ENCODE results near the gene OR2J2. TPM values are rescaled to one million over a fixed set of nuclear protein-coding genes. Genes with fewer than 3 reads are reported as not detected.
"Not testable (repeated sequence)": the region's sequence is repeated elsewhere in the genome, so short reads cannot be mapped to it uniquely, and the experiment has no call there.

Gene OR2J2
- not detected for total RNA-seq

GRCh38 chr6:29170607-29171006 is at the start of gene OR2J2:
TSS of gene OR2J2 (plus strand) at chr6:29170907. CDS start at chr6:29173636, 2,729 bp downstream.
- H3K27ac Mint-ChIP-seq; H3K4me3 Mint-ChIP-seq; H3K27me3 Mint-ChIP-seq; DNase-seq; H3K9me3 Mint-ChIP-seq; H3K4me1 Mint-ChIP-seq; POLR2A ChIA-PET; H3K36me3 Mint-ChIP-seq (ENCODE audit: low read depth); CTCF ChIA-PET: not testable (repeated sequence)

DNA sequence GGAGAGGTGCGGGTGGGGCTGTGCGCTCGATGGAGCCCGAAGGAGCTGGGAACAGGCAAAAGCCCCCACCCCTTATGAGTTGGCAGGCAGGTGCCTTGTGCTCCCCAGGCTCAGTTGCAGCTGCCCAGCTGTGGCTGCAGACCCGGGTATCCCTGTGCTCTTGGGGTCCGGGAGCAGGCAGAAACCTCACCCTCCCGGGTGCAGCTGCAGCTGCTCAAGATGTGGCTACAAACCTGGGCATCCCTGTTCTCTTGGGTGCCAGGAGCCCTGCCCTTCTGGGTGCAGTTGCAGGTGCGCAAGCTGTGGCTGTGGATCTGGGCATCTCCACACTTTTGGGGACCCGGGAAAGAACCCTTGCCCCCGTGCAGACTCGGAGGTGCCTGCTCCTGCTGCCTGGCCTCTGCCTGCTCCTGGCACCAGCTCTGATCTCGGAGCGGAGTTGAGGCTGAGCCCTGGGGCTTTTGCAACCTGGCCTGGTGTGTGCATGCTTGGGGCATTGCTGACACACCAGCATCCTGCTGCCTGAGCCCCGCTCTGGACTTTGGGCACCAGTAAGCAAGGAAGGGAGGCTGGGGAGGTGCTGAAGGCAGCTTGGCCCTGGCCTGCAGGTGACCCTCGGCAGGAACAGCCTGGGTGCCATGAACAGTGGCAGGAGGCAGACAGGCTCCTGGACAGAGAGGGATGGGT is 41.2 kb upstream of the OR2J2 start:
- Mint-ChIP-seq H3K4me1 (no peaks in the 10 kb centered on the region), H3K9me3 (no peaks in the 10 kb centered on the region), H3K4me3 (no peak overlapping the region), H3K27me3 (peaks cover 32% of the 10 kb centered on the region), H3K36me3 (ENCODE audit: low read depth) (no peaks in the 10 kb centered on the region), H3K27ac (no peak overlapping the region)
- DNase-seq, result no peak
- CTCF ChIA-PET, result no interaction called here
- POLR2A ChIA-PET, result interaction anchor here (0.6 kb wide), 1 partner anchor 281 kb away, joined by 3 read pairs; no protein-coding TSS in a partner anchor

GRCh38 chr6:29130644-29131043 is 40.1 kb upstream of the OR2J2 start:
- Mint-ChIP-seq H3K27me3 (peaks cover 34% of the 10 kb centered on the region), H3K27ac (no peak overlapping the region), H3K9me3 (no peaks in the 10 kb centered on the region), H3K4me3 (no peak overlapping the region), H3K36me3 (ENCODE audit: low read depth) (no peaks in the 10 kb centered on the region), H3K4me1 (no peaks in the 10 kb centered on the region)
- no peak for DNase-seq
- POLR2A ChIA-PET, result no interaction called here
- CTCF ChIA-PET, result interaction anchor here (0.6 kb wide), 1 partner anchor 1912 kb away, joined by 4 read pairs; no protein-coding TSS in a partner anchor

- peaks cover 31% of the 10 kb centered on the region for H3K27me3 Mint-ChIP-seq
- DNase-seq, result no peak
- CTCF ChIA-PET, result no interaction called here
- no peak overlapping the region for H3K4me3 Mint-ChIP-seq
- H3K9me3 Mint-ChIP-seq, result no peaks in the 10 kb centered on the region
- H3K36me3 Mint-ChIP-seq (ENCODE audit: low read depth), result no peaks in the 10 kb centered on the region
- H3K4me1 Mint-ChIP-seq, result no peaks in the 10 kb centered on the region
- POLR2A ChIA-PET, result no interaction called here
- H3K27ac Mint-ChIP-seq, result no peak overlapping the region
Measured at GRCh38 chr6:29131691-29132090, 39.0 kb upstream of the OR2J2 start.

DNA sequence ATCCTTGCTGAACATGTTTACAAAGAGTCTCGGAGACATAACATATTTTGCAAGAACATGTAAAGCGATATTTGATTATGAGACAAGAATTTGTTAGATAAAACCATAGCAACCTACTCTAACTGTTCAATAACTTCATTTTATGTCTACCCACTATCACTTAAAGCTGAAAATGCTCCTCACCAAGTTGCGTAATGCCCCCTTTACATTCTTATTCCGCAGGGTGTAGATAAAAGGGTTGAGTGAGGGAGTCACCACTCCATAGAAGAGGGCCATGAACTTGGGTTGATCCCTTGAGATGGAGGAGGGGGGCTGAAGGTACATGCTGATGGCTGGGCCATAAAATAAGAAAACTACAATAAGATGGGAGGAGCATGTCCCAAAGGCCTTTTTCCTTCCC is 33.0 kb upstream of the OR2J2 start:
- DNase-seq, result no peak
- peaks cover 3% of the 10 kb centered on the region for H3K9me3 Mint-ChIP-seq
- H3K27ac Mint-ChIP-seq, result no peak overlapping the region
- no peak overlapping the region for H3K4me3 Mint-ChIP-seq
- H3K27me3 Mint-ChIP-seq, result peaks cover 17% of the 10 kb centered on the region
- CTCF ChIA-PET, result no interaction called here
- H3K36me3 Mint-ChIP-seq (ENCODE audit: low read depth), result no peaks in the 10 kb centered on the region
- H3K4me1 Mint-ChIP-seq, result no peaks in the 10 kb centered on the region
- POLR2A ChIA-PET, result no interaction called here

GRCh38 chr6:29141606-29142005 is 29.1 kb upstream of the OR2J2 start:
- peaks cover 11% of the 10 kb centered on the region for H3K27me3 Mint-ChIP-seq
- peaks cover 3% of the 10 kb centered on the region for H3K9me3 Mint-ChIP-seq
- CTCF ChIA-PET, result no interaction called here
- no peaks in the 10 kb centered on the region for H3K36me3 Mint-ChIP-seq (ENCODE audit: low read depth)
- POLR2A ChIA-PET, result no interaction called here
- H3K27ac Mint-ChIP-seq, result no peak overlapping the region
- H3K4me3 Mint-ChIP-seq, result no peak overlapping the region
- DNase-seq, result no peak
- H3K4me1 Mint-ChIP-seq, result no peaks in the 10 kb centered on the region

DNA sequence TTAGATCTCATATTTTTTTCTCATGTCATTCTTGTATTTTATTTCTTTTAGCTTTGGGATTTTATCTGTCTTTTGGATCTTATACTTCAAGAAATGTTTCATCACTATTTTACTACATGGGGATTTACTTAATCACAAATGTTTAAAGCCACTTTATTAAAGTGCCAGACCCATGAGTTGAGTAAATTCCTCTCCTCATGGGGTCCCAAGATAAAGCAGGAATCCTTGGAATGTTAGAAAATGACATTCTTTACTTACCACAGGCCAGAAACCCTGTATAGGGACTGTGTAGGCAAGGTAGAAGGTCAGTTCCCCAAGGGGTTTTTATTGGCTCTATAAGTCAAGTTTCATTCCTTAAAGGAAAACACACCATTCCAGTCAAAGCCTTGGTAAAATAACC is 28.4 kb upstream of the OR2J2 start:
- Mint-ChIP-seq H3K9me3 (peaks cover 3% of the 10 kb centered on the region), H3K27ac (no peak overlapping the region), H3K27me3 (peaks cover 12% of the 10 kb centered on the region), H3K4me3 (no peak overlapping the region), H3K36me3 (ENCODE audit: low read depth) (no peaks in the 10 kb centered on the region), H3K4me1 (no peaks in the 10 kb centered on the region)
- ChIA-PET POLR2A (no interaction called here), CTCF (no interaction called here)
- no peak for DNase-seq

DNA sequence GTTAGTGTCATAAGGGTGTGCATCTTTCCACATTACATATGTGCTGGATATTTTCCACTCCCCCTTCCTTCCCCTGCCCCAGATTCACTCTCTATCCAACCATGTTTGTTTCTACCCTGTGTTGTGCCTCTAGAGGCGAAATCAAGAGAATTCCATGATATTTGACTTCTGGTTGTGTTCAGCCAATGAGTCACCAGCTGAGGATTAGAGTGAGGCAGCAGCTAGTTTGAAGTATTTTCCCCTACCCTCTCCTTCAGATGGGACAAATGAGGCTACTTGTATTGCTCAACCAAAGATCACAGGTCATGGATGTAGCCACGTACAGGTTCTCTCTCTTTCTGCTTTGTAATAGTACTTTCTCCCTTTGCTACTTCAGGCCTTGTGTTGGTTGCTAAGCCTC is 24.5 kb upstream of the OR2J2 start:
- no peaks in the 10 kb centered on the region for H3K36me3 Mint-ChIP-seq (ENCODE audit: low read depth)
- H3K9me3 Mint-ChIP-seq, result peaks cover 3% of the 10 kb centered on the region
- H3K27ac Mint-ChIP-seq, result no peak overlapping the region
- ChIA-PET POLR2A (no interaction called here), CTCF (no interaction called here)
- peaks cover 21% of the 10 kb centered on the region for H3K27me3 Mint-ChIP-seq
- no peaks in the 10 kb centered on the region for H3K4me1 Mint-ChIP-seq
- DNase-seq, result no peak
- no peak overlapping the region for H3K4me3 Mint-ChIP-seq

DNA sequence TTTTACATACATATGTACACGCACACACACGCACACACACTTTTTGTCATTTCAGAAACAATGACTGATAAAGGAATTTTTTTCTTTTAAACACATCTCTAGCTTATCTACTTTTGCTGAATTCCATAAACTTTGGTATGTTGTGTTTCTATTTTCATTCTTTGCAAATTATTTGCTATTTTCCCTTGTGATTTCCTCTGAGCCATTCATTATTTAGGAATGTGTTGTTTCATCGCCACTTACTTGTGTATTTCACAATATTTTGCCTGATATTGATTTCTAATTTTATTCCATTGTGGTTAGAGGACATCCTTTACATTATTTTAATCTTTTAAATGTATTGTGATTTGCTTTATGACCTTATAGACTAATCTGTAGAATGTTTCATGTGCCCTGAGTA is 23.6 kb upstream of the OR2J2 start:
- Mint-ChIP-seq H3K27me3 (peaks cover 23% of the 10 kb centered on the region), H3K36me3 (ENCODE audit: low read depth) (no peaks in the 10 kb centered on the region), H3K4me3 (no peak overlapping the region), H3K4me1 (no peaks in the 10 kb centered on the region), H3K27ac (no peak overlapping the region), H3K9me3 (peaks cover 2% of the 10 kb centered on the region)
- POLR2A ChIA-PET, result no interaction called here
- no peak for DNase-seq
- CTCF ChIA-PET, result no interaction called here

DNA sequence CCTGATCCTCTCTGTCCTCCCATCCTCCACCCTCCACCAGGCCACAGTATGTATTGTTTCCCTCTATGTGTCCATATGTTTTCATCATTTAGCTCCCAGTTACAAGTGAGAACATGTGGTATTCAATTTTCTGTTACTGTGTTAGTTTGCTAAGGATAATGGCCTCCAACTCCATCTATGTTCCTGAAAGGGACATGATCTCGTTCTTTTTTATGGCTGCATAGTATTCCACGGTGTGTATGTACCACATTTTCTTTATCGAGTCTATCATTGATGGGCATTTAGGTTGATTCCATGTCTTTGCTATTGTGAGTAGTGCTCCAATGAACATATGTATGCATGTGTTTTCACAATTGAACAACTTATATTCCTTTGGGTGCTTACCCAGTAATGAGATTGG is 21.3 kb upstream of the OR2J2 start:
- H3K27ac Mint-ChIP-seq; CTCF ChIA-PET; H3K36me3 Mint-ChIP-seq (ENCODE audit: low read depth); H3K4me3 Mint-ChIP-seq; POLR2A ChIA-PET; H3K9me3 Mint-ChIP-seq; DNase-seq; H3K4me1 Mint-ChIP-seq: not testable (repeated sequence)
- H3K27me3 Mint-ChIP-seq, result peaks cover 22% of the 10 kb centered on the region

GRCh38 chr6:29153083-29153482 is 17.6 kb upstream of the OR2J2 start:
- POLR2A ChIA-PET, result no interaction called here
- H3K27ac Mint-ChIP-seq, result no peak overlapping the region
- CTCF ChIA-PET, result no interaction called here
- no peak overlapping the region for H3K4me3 Mint-ChIP-seq
- no peak for DNase-seq
- peaks cover 13% of the 10 kb centered on the region for H3K27me3 Mint-ChIP-seq
- H3K9me3 Mint-ChIP-seq, result no peaks in the 10 kb centered on the region
- H3K4me1 Mint-ChIP-seq, result no peaks in the 10 kb centered on the region
- no peaks in the 10 kb centered on the region for H3K36me3 Mint-ChIP-seq (ENCODE audit: low read depth)

- H3K27ac Mint-ChIP-seq; H3K9me3 Mint-ChIP-seq; H3K27me3 Mint-ChIP-seq; H3K4me3 Mint-ChIP-seq; CTCF ChIA-PET; DNase-seq; H3K36me3 Mint-ChIP-seq (ENCODE audit: low read depth); H3K4me1 Mint-ChIP-seq; POLR2A ChIA-PET: not testable (repeated sequence)
Measured at GRCh38 chr6:29155182-29155581, 15.5 kb upstream of the OR2J2 start.

GRCh38 chr6:29159922-29160321 is 10.8 kb upstream of the OR2J2 start:
- DNase-seq; POLR2A ChIA-PET; H3K4me3 Mint-ChIP-seq; H3K36me3 Mint-ChIP-seq (ENCODE audit: low read depth); H3K4me1 Mint-ChIP-seq; H3K27ac Mint-ChIP-seq; H3K9me3 Mint-ChIP-seq; CTCF ChIA-PET: not testable (repeated sequence)
- H3K27me3 Mint-ChIP-seq, result peaks cover 15% of the 10 kb centered on the region

- peaks cover 14% of the 10 kb centered on the region for H3K27me3 Mint-ChIP-seq
- H3K4me1 Mint-ChIP-seq; H3K4me3 Mint-ChIP-seq; H3K27ac Mint-ChIP-seq; POLR2A ChIA-PET; DNase-seq; H3K36me3 Mint-ChIP-seq (ENCODE audit: low read depth); CTCF ChIA-PET; H3K9me3 Mint-ChIP-seq: not testable (repeated sequence)
Measured at GRCh38 chr6:29165571-29165970, 5.1 kb upstream of the OR2J2 start.
